Amygdala (tissue), 56 donors: Measurements from ENCODE around the gene GBP7.
"Not testable (repeated sequence)": the region's sequence is repeated elsewhere in the genome, so short reads cannot be mapped to it uniquely, and the experiment has no call there.

ENCODE experiments used
- DNase-seq, 56 donors: peaks; one replicate each; lab custom pipeline; 2025; lab: John Stamatoyannopoulos, UW

Gene GBP7

GRCh38 chr1:89175601-89176256, at the start of gene GBP7:
GBP7 (minus strand) TSS chr1:89176003; CDS start chr1:89171935, 4,068 bp downstream.
- DNase-seq: no peak

GRCh38 chr1:89221341-89221740, 45.5 kb upstream of the GBP7 start:
- no peak for DNase-seq

GRCh38 chr1:89219851-89220250, 44.0 kb upstream of the GBP7 start:
- not testable (repeated sequence) for DNase-seq

- not testable (repeated sequence) for DNase-seq
These were observed 43.1 kb upstream of the GBP7 start for GRCh38 chr1:89218941-89219340.

- no peak for DNase-seq
These were observed 37.5 kb upstream of the GBP7 start for GRCh38 chr1:89213347-89213746.

GRCh38 chr1:89211035-89211634, 35.3 kb upstream of the GBP7 start:
- DNase-seq: no peak

GRCh38 chr1:89206373-89206772, 30.6 kb upstream of the GBP7 start:
- no peak for DNase-seq

GRCh38 chr1:89203166-89203565, 27.4 kb upstream of the GBP7 start:
- DNase-seq: no peak

GRCh38 chr1:89201106-89201794, 25.4 kb upstream of the GBP7 start:
- no peak for DNase-seq

- DNase-seq: no peak
These were observed 24.9 kb upstream of the GBP7 start for GRCh38 chr1:89200663-89201062.

- DNase-seq: no peak
These were observed 23.8 kb upstream of the GBP7 start for GRCh38 chr1:89199525-89200031.

- DNase-seq: peak in 6 of 56 donors; percentile 1 to 19 (median 1)
These were observed 22.8 kb upstream of the GBP7 start, which contains the start of gene GBP4 for GRCh38 chr1:89198491-89199072. GBP4 (minus strand) TSS chr1:89198942; CDS start chr1:89198834, 108 bp downstream.

- DNase-seq: no peak
These were observed 22.3 kb upstream of the GBP7 start for GRCh38 chr1:89198081-89198480.

- no peak for DNase-seq
These were observed 19.7 kb upstream of the GBP7 start for GRCh38 chr1:89195476-89195875.

- no peak for DNase-seq
These were observed 15.5 kb upstream of the GBP7 start for GRCh38 chr1:89191314-89191713.

- DNase-seq: no peak
These were observed 14.2 kb upstream of the GBP7 start for GRCh38 chr1:89190017-89190416.

- no peak for DNase-seq
These were observed 3.5 kb upstream of the GBP7 start for GRCh38 chr1:89179343-89179742.

GRCh38 chr1:89176971-89177370, 1.2 kb upstream of the GBP7 start:
- no peak for DNase-seq

GRCh38 chr1:89174491-89174890, 1.3 kb downstream of the GBP7 start:
- no peak for DNase-seq

- DNase-seq: no peak
These were observed 3.2 kb downstream of the GBP7 start for GRCh38 chr1:89172468-89173143.

- DNase-seq: no peak
These were observed 4.8 kb downstream of the GBP7 start for GRCh38 chr1:89171067-89171438.
